Ovary (tissue), 9 donors: ENCODE results near the gene ROPN1B. TPM values are rescaled to one million over a fixed set of nuclear protein-coding genes. Genes with fewer than 3 reads are reported as not detected.

Experiments
- DNase-seq, 5 donors: peaks; one replicate each; pipeline ENCODE4 v3.0.0-alpha.2; 2019 to 2020
- H3K27ac ChIP-seq, 2 donors: fragments of 200-600 bp; one replicate each; pipeline versions ENCODE4 v1.5.1 to v1.8.0; 2019 to 2022
- H3K27me3 ChIP-seq: fragments of 200-600 bp; one replicate; pipeline ENCODE4 v1.8.0; 2022
- H3K36me3 ChIP-seq: fragments of 200-600 bp; sonication (generic); one replicate; pipeline ENCODE4 v1.5.1; 2019
- H3K4me1 ChIP-seq: one replicate; pipeline ENCODE4 v1.8.1; 2013; ENCODE audit warnings: mild to moderate bottlenecking, moderate library complexity; ENCODE audit not compliant: insufficient read depth
- H3K4me3 ChIP-seq: fragments of 200-600 bp; sonication (generic); one replicate; pipeline ENCODE4 v1.5.1; 2017
- H3K9me3 ChIP-seq, 2 donors: fragments of 200-600 bp in 1 of 2; sonication (generic) in 1 of 2; one replicate each; pipeline versions ENCODE4 v1.5.1 to v1.8.1; 2013 to 2019; ENCODE audit warnings: mild to moderate bottlenecking in 1 of 2, moderate library complexity in 1 of 2
- EP300 ChIP-seq: sonication (generic); formaldehyde crosslinking; IDR thresholded peaks from one replicate; pipeline ENCODE4 v1.6.1; 2017; ENCODE audit warnings: antibody characterized with exemption
- POLR2A ChIP-seq: fragments of 450-650 bp; IDR thresholded peaks from one replicate; pipeline ENCODE4 v1.6.1; 2017; ENCODE audit warnings: antibody characterized with exemption, mild to moderate bottlenecking, moderate library complexity
- WGBS, 3 donors: extraction: QIAGEN DNeasy Blood & Tissue Kit in 1 of 3; methylation state at CpG; one replicate each; pipeline versions ENCODE4 v1.1.5 to v1.1.7; 2013 to 2017; 5-methylcytosine and 5-hydroxymethylcytosine counted together
- intact Hi-C, 4 donors: fragments of 100-400 bp; cut with DNase I; formaldehyde crosslinking; loops; one replicate each; pipeline versions ENCODE4 v1.11.0 to v1.15.1; 2022 to 2023
- polyA plus RNA-seq, 2 donors: library from polyadenylated mRNA; stranded (reverse); fragments of 200-250 nt in 1 of 2; fragments of 350-450 nt in 1 of 2; fragmentation: Illumina TruSeq in 1 of 2; extraction: RNeasy Lipid Tissue Mini Kit (QIAGEN cat#74804) in 1 of 2; gene quantifications; one replicate each; pipeline ENCODE4 v1.2.3, GENCODE V29; 2013 to 2014
- total RNA-seq, 7 donors: library from RNA; depleted of rRNA in 2 of 7; stranded (reverse); fragments of >200 nt in 2 of 7; fragmentation: NEBNext Ultra II Directional in 3 of 7; extraction: Animal tissue kit (Norgen Biotek cat#: 25700) in 3 of 7; gene quantifications; one replicate each; pipeline versions ENCODE4 v1.1.0 to v1.2.4, GENCODE V29; 2016 to 2023
- TF ChIP-seq, protein P1 (sequence below), 3 donors: fragments of 450-650 bp in 2 of 3; fragments of 200-600 bp in 1 of 3; IDR thresholded peaks; one replicate each; pipeline versions ENCODE4 v1.5.1 to v1.8.0; 2016 to 2022; ENCODE audit warnings: antibody characterized with exemption in 3 of 3, mild to moderate bottlenecking in 1 of 3
- donor health status: DM: no; HTN: no; CAD: no; lungs with moderate emphysema.
- donor health status: DM: no; HTN: no; CAD: no.
- donor health status: Bipolar disorder and iron deficiency.
- donor health status: DM: yes; HTN: yes; CAD: no.
- donor health status: DM: no; HTN: no; CAD: no.
- donor health status: DM: yes; HTN: yes; CAD: no.

Gene ROPN1B
- total and polyA plus RNA-seq, 9 donors, result 0.23 TPM; not detected in 8

DNA sequence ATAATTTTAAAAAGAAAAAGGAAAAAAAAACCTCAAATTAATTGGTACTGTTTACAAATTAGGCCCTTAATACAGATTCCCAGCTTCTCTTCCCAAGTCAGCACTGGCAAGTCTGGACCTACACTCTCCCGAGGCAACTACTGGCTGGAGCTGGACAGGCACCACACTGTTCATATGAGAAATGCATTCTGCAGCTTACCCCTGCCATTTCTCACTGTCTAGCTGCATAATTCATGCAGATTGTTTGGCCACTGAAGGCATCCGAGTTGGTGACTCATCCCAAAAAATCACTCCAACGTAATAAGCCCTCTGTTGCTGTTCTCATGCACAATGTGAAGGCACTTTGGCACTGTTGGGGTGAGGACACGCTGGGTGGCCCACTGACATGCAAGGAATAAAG is 45.3 kb downstream of the ROPN1B start:
- intact Hi-C loops, result no loop called here
- Histone ChIP-seq H3K27ac (no peak overlapping the region), H3K9me3 (no peaks in the 10 kb centered on the region), H3K4me1 (no peaks in the 10 kb centered on the region), H3K27me3 (no peaks in the 10 kb centered on the region), H3K4me3 (no peak overlapping the region), H3K36me3 (no peaks in the 10 kb centered on the region)
- TF ChIP-seq POLR2A (no peak), EP300 (no peak)
- TF ChIP-seq, protein P1, sequence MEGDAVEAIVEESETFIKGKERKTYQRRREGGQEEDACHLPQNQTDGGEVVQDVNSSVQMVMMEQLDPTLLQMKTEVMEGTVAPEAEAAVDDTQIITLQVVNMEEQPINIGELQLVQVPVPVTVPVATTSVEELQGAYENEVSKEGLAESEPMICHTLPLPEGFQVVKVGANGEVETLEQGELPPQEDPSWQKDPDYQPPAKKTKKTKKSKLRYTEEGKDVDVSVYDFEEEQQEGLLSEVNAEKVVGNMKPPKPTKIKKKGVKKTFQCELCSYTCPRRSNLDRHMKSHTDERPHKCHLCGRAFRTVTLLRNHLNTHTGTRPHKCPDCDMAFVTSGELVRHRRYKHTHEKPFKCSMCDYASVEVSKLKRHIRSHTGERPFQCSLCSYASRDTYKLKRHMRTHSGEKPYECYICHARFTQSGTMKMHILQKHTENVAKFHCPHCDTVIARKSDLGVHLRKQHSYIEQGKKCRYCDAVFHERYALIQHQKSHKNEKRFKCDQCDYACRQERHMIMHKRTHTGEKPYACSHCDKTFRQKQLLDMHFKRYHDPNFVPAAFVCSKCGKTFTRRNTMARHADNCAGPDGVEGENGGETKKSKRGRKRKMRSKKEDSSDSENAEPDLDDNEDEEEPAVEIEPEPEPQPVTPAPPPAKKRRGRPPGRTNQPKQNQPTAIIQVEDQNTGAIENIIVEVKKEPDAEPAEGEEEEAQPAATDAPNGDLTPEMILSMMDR (IDR thresholded peaks at IDR 0.05), result no peak
- DNase-seq, result no peak
- WGBS, 3 donors, result 19 to 27% (median 20%) methylated on average over 4 of the region's 4 CpGs

- Histone ChIP-seq H3K9me3 (no peaks in the 10 kb centered on the region), H3K27me3 (no peaks in the 10 kb centered on the region), H3K27ac (no peak overlapping the region), H3K36me3 (no peaks in the 10 kb centered on the region), H3K4me3 (no peak overlapping the region), H3K4me1 (no peaks in the 10 kb centered on the region)
- WGBS, 3 donors, result 51 to 66% (median 65%) methylated on average over 10 of the region's 10 CpGs
- no peak for DNase-seq
- intact Hi-C loops, result no loop called here
- TF ChIP-seq POLR2A (no peak), EP300 (no peak)
- TF ChIP-seq, protein P1 (IDR thresholded peaks at IDR 0.05), result no peak
Observed at GRCh38 chr3:126015075-126015474, 46.1 kb downstream of the ROPN1B start.

GRCh38 chr3:126016616-126017015 is 47.6 kb downstream of the ROPN1B start:
- no peaks in the 10 kb centered on the region for H3K27me3 ChIP-seq
- no peaks in the 10 kb centered on the region for H3K9me3 ChIP-seq
- H3K4me1 ChIP-seq, result no peaks in the 10 kb centered on the region
- 92 to 96% (median 95%) methylated on average over 8 of the region's 8 CpGs for WGBS, 3 donors
- TF ChIP-seq, protein P1 (IDR thresholded peaks at IDR 0.05), result no peak
- TF ChIP-seq POLR2A (no peak), EP300 (no peak)
- intact Hi-C loops, result no loop called here
- no peak for DNase-seq
- no peak overlapping the region for H3K27ac ChIP-seq
- no peak overlapping the region for H3K4me3 ChIP-seq
- no peaks in the 10 kb centered on the region for H3K36me3 ChIP-seq

DNA sequence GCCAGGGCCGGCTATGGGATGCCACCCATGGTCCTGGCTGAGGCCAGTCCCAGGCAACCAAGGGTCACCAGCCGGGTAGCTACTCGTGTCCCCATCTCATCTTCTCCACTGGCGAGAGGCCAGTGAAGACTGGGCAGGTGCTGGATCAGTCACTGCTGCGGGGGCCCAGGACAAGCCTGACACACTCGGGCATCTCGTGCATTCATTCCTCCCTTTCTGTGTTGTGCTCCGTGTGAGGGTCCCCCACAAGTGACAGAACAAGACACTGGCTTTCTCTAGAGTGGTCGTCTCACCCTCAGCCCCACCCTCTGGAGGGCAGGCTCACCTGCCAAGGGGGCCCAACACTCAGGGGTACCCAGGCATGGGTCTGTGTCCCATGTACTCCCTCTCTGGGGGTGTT is 48.4 kb downstream of the ROPN1B start:
- no peaks in the 10 kb centered on the region for H3K36me3 ChIP-seq
- H3K4me3 ChIP-seq, result no peak overlapping the region
- intact Hi-C loops, result no loop called here
- no peaks in the 10 kb centered on the region for H3K4me1 ChIP-seq
- H3K9me3 ChIP-seq, result no peaks in the 10 kb centered on the region
- no peak for TF ChIP-seq POLR2A
- TF ChIP-seq, protein P1 (IDR thresholded peaks at IDR 0.05), result no peak
- no peak for TF ChIP-seq EP300
- 90 to 93% (median 93%) methylated on average over 9 of the region's 9 CpGs for WGBS, 3 donors
- no peaks in the 10 kb centered on the region for H3K27me3 ChIP-seq
- no peak overlapping the region for H3K27ac ChIP-seq
- no peak for DNase-seq

DNA sequence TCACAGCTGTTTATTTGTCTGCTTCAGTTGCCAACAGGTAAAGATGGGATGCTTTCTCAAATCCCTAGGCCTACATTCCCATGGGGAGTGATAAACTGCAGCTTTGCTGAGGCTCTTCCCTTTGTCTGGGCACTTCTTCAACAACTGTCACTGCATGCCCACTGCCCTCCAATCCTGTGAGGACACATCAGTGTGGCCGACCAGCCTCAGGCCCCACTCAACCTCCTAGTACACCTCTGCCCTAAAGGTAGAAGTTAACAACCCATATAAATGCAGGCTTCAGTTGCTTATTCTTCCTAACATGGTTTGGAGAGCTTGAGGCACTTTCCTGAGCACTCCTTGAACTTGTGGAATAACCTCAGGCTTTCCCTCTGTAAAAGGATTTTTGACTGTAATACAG is 49.6 kb downstream of the ROPN1B start:
- H3K9me3 ChIP-seq, result no peaks in the 10 kb centered on the region
- TF ChIP-seq, protein P1 (IDR thresholded peaks at IDR 0.05), result no peak
- TF ChIP-seq EP300 (no peak), POLR2A (no peak)
- H3K4me3 ChIP-seq, result no peak overlapping the region
- WGBS, 3 donors, result 82 to 92% (median 86%) methylated on average over 1 of the region's 1 CpG
- DNase-seq, result no peak
- no peaks in the 10 kb centered on the region for H3K27me3 ChIP-seq
- H3K4me1 ChIP-seq, result no peaks in the 10 kb centered on the region
- H3K36me3 ChIP-seq, result no peaks in the 10 kb centered on the region
- intact Hi-C loops, result no loop called here
- H3K27ac ChIP-seq, result no peak overlapping the region
